ENCODE measurements around the gene SUPT20HL2.
"Not testable (repeated sequence)": the region's sequence is repeated elsewhere in the genome, so short reads cannot be mapped to it uniquely, and the experiment has no call there.

SUPT20HL2 gene

GRCh38 chrX:24335871-24336270 is 22.0 kb upstream of the SUPT20HL2 start:
- H3K4me3 ChIP-seq (ENCODE audit: low read depth, low read length) = no peak overlapping the region
- H3K4me1 ChIP-seq (ENCODE audit: control insufficient read depth, insufficient read depth, low read length) = no peaks in the 10 kb centered on the region
- H3K9me3 ChIP-seq (ENCODE audit: control insufficient read depth, insufficient read depth, low read length) = no peaks in the 10 kb centered on the region
- no peak overlapping the region for H3K27ac ChIP-seq (ENCODE audit: low read depth, low read length)
- H3K9ac ChIP-seq (ENCODE audit: low read depth, low read length) = no peak overlapping the region
- H3K36me3 ChIP-seq (ENCODE audit: control insufficient read depth, insufficient read depth, low read length) = no peaks in the 10 kb centered on the region
- no peaks in the 10 kb centered on the region for H3K27me3 ChIP-seq (ENCODE audit: control insufficient read depth, insufficient read depth, low read length)

GRCh38 chrX:24334461-24334860 is 20.6 kb upstream of the SUPT20HL2 start:
- Histone ChIP-seq H3K4me3 (ENCODE audit: low read depth, low read length) (no peak overlapping the region), H3K4me1 (ENCODE audit: control insufficient read depth, insufficient read depth, low read length) (no peaks in the 10 kb centered on the region)

GRCh38 chrX:24333371-24333770 is 19.5 kb upstream of the SUPT20HL2 start:
- H3K9me3 ChIP-seq (ENCODE audit: control insufficient read depth, insufficient read depth, low read length) = no peaks in the 10 kb centered on the region
- H3K27me3 ChIP-seq (ENCODE audit: control insufficient read depth, insufficient read depth, low read length) = no peaks in the 10 kb centered on the region
- H3K4me3 ChIP-seq (ENCODE audit: low read depth, low read length) = no peak overlapping the region
- H3K4me1 ChIP-seq (ENCODE audit: control insufficient read depth, insufficient read depth, low read length) = no peaks in the 10 kb centered on the region
- no peak overlapping the region for H3K9ac ChIP-seq (ENCODE audit: low read depth, low read length)
- no peaks in the 10 kb centered on the region for H3K36me3 ChIP-seq (ENCODE audit: control insufficient read depth, insufficient read depth, low read length)
- no peak overlapping the region for H3K27ac ChIP-seq (ENCODE audit: low read depth, low read length)

More at GRCh38 chrX:24334461-24334860, 20.6 kb upstream of the SUPT20HL2 start:
- Histone ChIP-seq H3K9ac (ENCODE audit: low read depth, low read length) (no peak overlapping the region), H3K27me3 (ENCODE audit: control insufficient read depth, insufficient read depth, low read length) (no peaks in the 10 kb centered on the region), H3K9me3 (ENCODE audit: control insufficient read depth, insufficient read depth, low read length) (no peaks in the 10 kb centered on the region), H3K36me3 (ENCODE audit: control insufficient read depth, insufficient read depth, low read length) (no peaks in the 10 kb centered on the region), H3K27ac (ENCODE audit: low read depth, low read length) (no peak overlapping the region)

- H3K9ac ChIP-seq (ENCODE audit: low read depth, low read length) = no peak overlapping the region
- H3K9me3 ChIP-seq (ENCODE audit: control insufficient read depth, insufficient read depth, low read length) = no peaks in the 10 kb centered on the region
- no peaks in the 10 kb centered on the region for H3K4me1 ChIP-seq (ENCODE audit: control insufficient read depth, insufficient read depth, low read length)
- no peaks in the 10 kb centered on the region for H3K36me3 ChIP-seq (ENCODE audit: control insufficient read depth, insufficient read depth, low read length)
- no peak overlapping the region for H3K27ac ChIP-seq (ENCODE audit: low read depth, low read length)
- H3K4me3 ChIP-seq (ENCODE audit: low read depth, low read length) = no peak overlapping the region
- no peaks in the 10 kb centered on the region for H3K27me3 ChIP-seq (ENCODE audit: control insufficient read depth, insufficient read depth, low read length)
Observed at GRCh38 chrX:24332878-24333277, 19.0 kb upstream of the SUPT20HL2 start.

GRCh38 chrX:24325231-24325630 is 11.4 kb upstream of the SUPT20HL2 start:
- H3K4me1 ChIP-seq (ENCODE audit: control insufficient read depth, insufficient read depth, low read length) = no peaks in the 10 kb centered on the region
- H3K4me3 ChIP-seq (ENCODE audit: low read depth, low read length) = no peak overlapping the region
- no peak overlapping the region for H3K9ac ChIP-seq (ENCODE audit: low read depth, low read length)
- no peaks in the 10 kb centered on the region for H3K9me3 ChIP-seq (ENCODE audit: control insufficient read depth, insufficient read depth, low read length)
- no peaks in the 10 kb centered on the region for H3K27me3 ChIP-seq (ENCODE audit: control insufficient read depth, insufficient read depth, low read length)
- no peak overlapping the region for H3K27ac ChIP-seq (ENCODE audit: low read depth, low read length)
- no peaks in the 10 kb centered on the region for H3K36me3 ChIP-seq (ENCODE audit: control insufficient read depth, insufficient read depth, low read length)

GRCh38 chrX:24321741-24322395 is 8.0 kb upstream of the SUPT20HL2 start:
- Histone ChIP-seq H3K27ac (ENCODE audit: low read depth, low read length) (no peak overlapping the region), H3K4me3 (ENCODE audit: low read depth, low read length) (no peak overlapping the region)

GRCh38 chrX:24317567-24317966 is 3.7 kb upstream of the SUPT20HL2 start:
- Histone ChIP-seq H3K4me3 (ENCODE audit: low read depth, low read length) (no peak overlapping the region), H3K27ac (ENCODE audit: low read depth, low read length) (no peak overlapping the region), H3K4me1 (ENCODE audit: control insufficient read depth, insufficient read depth, low read length) (no peaks in the 10 kb centered on the region)

More at GRCh38 chrX:24321741-24322395, 8.0 kb upstream of the SUPT20HL2 start:
- Histone ChIP-seq H3K27me3 (ENCODE audit: control insufficient read depth, insufficient read depth, low read length) (no peaks in the 10 kb centered on the region), H3K36me3 (ENCODE audit: control insufficient read depth, insufficient read depth, low read length) (no peaks in the 10 kb centered on the region), H3K9ac (ENCODE audit: low read depth, low read length) (no peak overlapping the region), H3K9me3 (ENCODE audit: control insufficient read depth, insufficient read depth, low read length) (no peaks in the 10 kb centered on the region), H3K4me1 (ENCODE audit: control insufficient read depth, insufficient read depth, low read length) (no peaks in the 10 kb centered on the region)

GRCh38 chrX:24316111-24316510 is 2.2 kb upstream of the SUPT20HL2 start:
- H3K4me3 ChIP-seq (ENCODE audit: low read depth, low read length) = no peak overlapping the region
- no peaks in the 10 kb centered on the region for H3K9me3 ChIP-seq (ENCODE audit: control insufficient read depth, insufficient read depth, low read length)
- H3K27me3 ChIP-seq (ENCODE audit: control insufficient read depth, insufficient read depth, low read length) = no peaks in the 10 kb centered on the region
- no peaks in the 10 kb centered on the region for H3K36me3 ChIP-seq (ENCODE audit: control insufficient read depth, insufficient read depth, low read length)
- H3K9ac ChIP-seq (ENCODE audit: low read depth, low read length) = no peak overlapping the region
- peaks cover 6% of the 10 kb centered on the region for H3K4me1 ChIP-seq (ENCODE audit: control insufficient read depth, insufficient read depth, low read length)
- H3K27ac ChIP-seq (ENCODE audit: low read depth, low read length) = no peak overlapping the region

More at GRCh38 chrX:24317567-24317966, 3.7 kb upstream of the SUPT20HL2 start:
- H3K36me3 ChIP-seq (ENCODE audit: control insufficient read depth, insufficient read depth, low read length) = no peaks in the 10 kb centered on the region
- H3K27me3 ChIP-seq (ENCODE audit: control insufficient read depth, insufficient read depth, low read length) = no peaks in the 10 kb centered on the region
- no peaks in the 10 kb centered on the region for H3K9me3 ChIP-seq (ENCODE audit: control insufficient read depth, insufficient read depth, low read length)
- no peak overlapping the region for H3K9ac ChIP-seq (ENCODE audit: low read depth, low read length)

- not testable (repeated sequence) for H3K9me3 ChIP-seq (ENCODE audit: control insufficient read depth, insufficient read depth, low read length); H3K36me3 ChIP-seq (ENCODE audit: control insufficient read depth, insufficient read depth, low read length); H3K27me3 ChIP-seq (ENCODE audit: control insufficient read depth, insufficient read depth, low read length); H3K9ac ChIP-seq (ENCODE audit: low read depth, low read length); H3K4me3 ChIP-seq (ENCODE audit: low read depth, low read length); H3K27ac ChIP-seq (ENCODE audit: low read depth, low read length)
- peaks cover 18% of the 10 kb centered on the region for H3K4me1 ChIP-seq (ENCODE audit: control insufficient read depth, insufficient read depth, low read length)
Observed at GRCh38 chrX:24312249-24312607, 1.6 kb downstream of the SUPT20HL2 start.

GRCh38 chrX:24311507-24312248 is 2.2 kb downstream of the SUPT20HL2 start:
- H3K36me3 ChIP-seq (ENCODE audit: control insufficient read depth, insufficient read depth, low read length); H3K9me3 ChIP-seq (ENCODE audit: control insufficient read depth, insufficient read depth, low read length); H3K27me3 ChIP-seq (ENCODE audit: control insufficient read depth, insufficient read depth, low read length); H3K27ac ChIP-seq (ENCODE audit: low read depth, low read length); H3K4me3 ChIP-seq (ENCODE audit: low read depth, low read length); H3K9ac ChIP-seq (ENCODE audit: low read depth, low read length): not testable (repeated sequence)
- peaks cover 18% of the 10 kb centered on the region for H3K4me1 ChIP-seq (ENCODE audit: control insufficient read depth, insufficient read depth, low read length)

GRCh38 chrX:24310916-24311315 is 3.0 kb downstream of the SUPT20HL2 start:
- H3K27ac ChIP-seq (ENCODE audit: low read depth, low read length); H3K9me3 ChIP-seq (ENCODE audit: control insufficient read depth, insufficient read depth, low read length); H3K4me3 ChIP-seq (ENCODE audit: low read depth, low read length); H3K9ac ChIP-seq (ENCODE audit: low read depth, low read length); H3K27me3 ChIP-seq (ENCODE audit: control insufficient read depth, insufficient read depth, low read length); H3K36me3 ChIP-seq (ENCODE audit: control insufficient read depth, insufficient read depth, low read length): not testable (repeated sequence)
- H3K4me1 ChIP-seq (ENCODE audit: control insufficient read depth, insufficient read depth, low read length) = peaks cover 18% of the 10 kb centered on the region

Measured in HUES48 (cell line).